H1 (cell line): Measurements from ENCODE around the gene TNFRSF1A. TPM values are rescaled to one million over a fixed set of nuclear protein-coding genes. Genes with fewer than 3 reads are reported as not detected.
A peak's percentile ranks its signal among the peaks of the same experiment; 100 is the strongest.

ENCODE experiments used
- CTCF ChIA-PET: fragments of 300-600 bp; sonication (Branson Sonifier 250); formaldehyde crosslinking; loops from one replicate; lab custom pipeline; 2021; ENCODE audit not compliant: partially characterized antibody; lab: Charles Lee
- POLR2A ChIA-PET: fragments of 300-600 bp; sonication (Branson Sonifier 250); formaldehyde crosslinking; loops from one replicate; lab custom pipeline; 2021; ENCODE audit warnings: inconsistent platforms; ENCODE audit not compliant: partially characterized antibody; lab: Charles Lee
- DNase-seq, 2 experiments: peaks; one replicate each; pipeline versions ENCODE4 v3.0.0 to v3.0.0-alpha.2; 2010 to 2022; ENCODE audit warnings: low spot score in 2 of 2, low read depth in 1 of 2, mixed read lengths in 1 of 2
- FAIRE-seq: peaks from 2 replicates; lab custom pipeline; 2011; peaks lifted over from hg19 to GRCh38; lab: Jason Lieb, UNC
- H2AFZ ChIP-seq: 2 replicates; pipeline ENCODE4 v1.8.1; 2012; ENCODE audit warnings: low read length, inconsistent platforms
- H2AK5ac ChIP-seq: 2 replicates; pipeline ENCODE4 v1.6.1; 2013; ENCODE audit warnings: low read depth, low read length
- H2BK120ac ChIP-seq: replicated peaks from 2 replicates; pipeline ENCODE3; 2013; ENCODE audit warnings: low read depth, low read length, inconsistent platforms
- H2BK12ac ChIP-seq: 2 replicates; pipeline ENCODE4 v1.6.1; 2013; ENCODE audit warnings: low read depth, low read length
- H2BK15ac ChIP-seq: 2 replicates; pipeline ENCODE4 v1.6.1; 2013; ENCODE audit warnings: low read length
- H2BK20ac ChIP-seq: 2 replicates; pipeline ENCODE4 v1.6.1; 2013; ENCODE audit warnings: low read length
- H2BK5ac ChIP-seq: 2 replicates; pipeline ENCODE4 v1.6.1; 2013; ENCODE audit warnings: low read depth, low read length
- H3K14ac ChIP-seq: 2 replicates; pipeline ENCODE4 v1.6.1; 2013; ENCODE audit warnings: inconsistent platforms; ENCODE audit not compliant: insufficient read length
- H3K18ac ChIP-seq: 2 replicates; pipeline ENCODE4 v1.6.1; 2013; ENCODE audit warnings: low read length; ENCODE audit errors: extremely low read depth
- H3K23ac ChIP-seq: 2 replicates; pipeline ENCODE4 v1.6.1; 2013; ENCODE audit warnings: inconsistent platforms; ENCODE audit not compliant: insufficient read length
- H3K23me2 ChIP-seq: 2 replicates; pipeline ENCODE4 v1.6.1; 2013; ENCODE audit warnings: low read depth, low read length
- H3K27ac ChIP-seq: 2 replicates; pipeline ENCODE4 v1.6.1; 2011; ENCODE audit warnings: low read depth, low read length, inconsistent platforms
- H3K27me3 ChIP-seq, 4 experiments: replicated peaks in 1 of 4; 1 replicate in 1 of 4; 2 replicates in 3 of 4; pipeline versions ENCODE4 v1.6.1 to v1.8.1; 2011 to 2013; ENCODE audit warnings: low read length in 3 of 4, mild to moderate bottlenecking in 3 of 4, inconsistent platforms in 2 of 4, mixed read lengths in 2 of 4, moderate library complexity in 1 of 4; ENCODE audit not compliant: control insufficient read depth in 3 of 4, insufficient read depth in 3 of 4; ENCODE audit errors: extremely low read depth in 1 of 4
- H3K36me3 ChIP-seq, 4 experiments: 2 replicates each; pipeline versions ENCODE4 v1.6.1 to v1.8.1; 2011 to 2013; ENCODE audit warnings: mild to moderate bottlenecking in 4 of 4, low read length in 3 of 4, moderate library complexity in 2 of 4, control low read depth in 1 of 4, inconsistent platforms in 1 of 4; ENCODE audit not compliant: insufficient read depth in 4 of 4, control insufficient read depth in 2 of 4
- H3K4ac ChIP-seq: replicated peaks from 2 replicates; pipeline ENCODE3; 2013; ENCODE audit warnings: low read length, low read depth, mixed read lengths, inconsistent platforms; ENCODE audit not compliant: insufficient read length
- H3K4me1 ChIP-seq, 4 experiments: replicated peaks in 1 of 4; 1 replicate in 1 of 4; 2 replicates in 3 of 4; pipeline versions ENCODE4 v1.6.1 to v1.8.1; 2011 to 2013; ENCODE audit warnings: low read length in 3 of 4, inconsistent platforms in 2 of 4, mixed read lengths in 1 of 4; ENCODE audit not compliant: insufficient read depth in 4 of 4, control insufficient read depth in 3 of 4
- H3K4me2 ChIP-seq, 2 experiments: 2 replicates each; pipeline versions ENCODE4 v1.6.1 to v1.8.1; 2011 to 2013; ENCODE audit warnings: low read depth in 2 of 2, low read length in 2 of 2, control low read depth in 1 of 2, inconsistent platforms in 1 of 2, mild to moderate bottlenecking in 1 of 2; ENCODE audit not compliant: insufficient read depth in 1 of 2
- H3K4me3 ChIP-seq, 4 experiments: fragments of 200-600, 300-600 bp in 1 of 4; sonication (generic), shearing (Covaris generic), sonication (Bioruptor Twin) in 1 of 4; 2 replicates each; pipeline versions ENCODE4 v1.5.1 to v1.8.1; 2011 to 2016; ENCODE audit warnings: low read length in 4 of 4, low read depth in 3 of 4, control low read depth in 2 of 4, inconsistent platforms in 2 of 4, mild to moderate bottlenecking in 2 of 4, mixed read lengths in 1 of 4, moderate library complexity in 1 of 4; ENCODE audit not compliant: insufficient read depth in 2 of 4; ENCODE audit errors: extremely low read depth in 1 of 4
- H3K56ac ChIP-seq: replicated peaks from 2 replicates; pipeline ENCODE3; 2013; ENCODE audit warnings: low read depth, mild to moderate bottlenecking, mixed read lengths, low read length, inconsistent platforms; ENCODE audit not compliant: insufficient read length
- H3K79me1 ChIP-seq: 2 replicates; pipeline ENCODE4 v1.6.1; 2013; ENCODE audit warnings: low read depth, low read length, control low read depth
- H3K79me2 ChIP-seq, 2 experiments: 2 replicates each; pipeline versions ENCODE4 v1.6.1 to v1.8.1; 2012 to 2013; ENCODE audit warnings: low read length in 2 of 2, mild to moderate bottlenecking in 2 of 2, inconsistent platforms in 1 of 2; ENCODE audit not compliant: insufficient read depth in 2 of 2, control insufficient read depth in 1 of 2
- H3K9ac ChIP-seq, 4 experiments: replicated peaks in 1 of 4; 1 replicate in 1 of 4; 2 replicates in 3 of 4; pipeline versions ENCODE4 v1.6.1 to v1.8.1; 2011 to 2013; ENCODE audit warnings: low read depth in 3 of 4, low read length in 3 of 4, control low read depth in 2 of 4, mild to moderate bottlenecking in 2 of 4, moderate library complexity in 2 of 4, inconsistent platforms in 1 of 4; ENCODE audit errors: extremely low read depth in 1 of 4
- H3K9me3 ChIP-seq, 2 experiments: 2 replicates each; pipeline versions ENCODE4 v1.6.1 to v1.8.1; 2012 to 2013; ENCODE audit warnings: mild to moderate bottlenecking in 2 of 2, moderate library complexity in 2 of 2, control low read depth in 1 of 2, inconsistent platforms in 1 of 2, low read depth in 1 of 2, low read length in 1 of 2, mixed read lengths in 1 of 2; ENCODE audit not compliant: insufficient read depth in 2 of 2
- H4K20me1 ChIP-seq, 2 experiments: replicated peaks in 1 of 2; 2 replicates each; pipeline versions ENCODE3 to v1.8.1; 2011 to 2013; ENCODE audit warnings: inconsistent platforms in 2 of 2, low read length in 2 of 2, mild to moderate bottlenecking in 1 of 2; ENCODE audit not compliant: insufficient read depth in 2 of 2, control insufficient read depth in 1 of 2
- H4K5ac ChIP-seq: 2 replicates; pipeline ENCODE4 v1.6.1; 2013; ENCODE audit warnings: low read length, low read depth, mixed read lengths, inconsistent platforms; ENCODE audit not compliant: insufficient read length
- H4K8ac ChIP-seq: 2 replicates; pipeline ENCODE4 v1.8.0; 2013; ENCODE audit warnings: mild to moderate bottlenecking, moderate library complexity, low read length, inconsistent platforms; ENCODE audit not compliant: insufficient read depth; ENCODE audit errors: extremely low read depth
- H4K91ac ChIP-seq: replicated peaks from 2 replicates; pipeline ENCODE3; 2013; ENCODE audit warnings: low read length, mixed read lengths, inconsistent platforms; ENCODE audit not compliant: insufficient read length
- ASH2L ChIP-seq: fragments of 200-600, 300-600 bp; sonication (generic); IDR thresholded peaks from one replicate; pipeline ENCODE4 v1.7.1; 2017; ENCODE audit warnings: low read length
- CBX8 ChIP-seq: fragments of 300-800, 300-1000 bp; sonication (generic); IDR thresholded peaks from 2 replicates; pipeline ENCODE4 v1.7.1; 2016; ENCODE audit warnings: low read depth, low read length, borderline replicate concordance
- CEBPB ChIP-seq: IDR thresholded peaks from 2 replicates; pipeline ENCODE4 v1.6.1; 2012; ENCODE audit warnings: low read depth, low read length
- EZH2 ChIP-seq: fragments of 200-600 bp; sonication (generic); IDR thresholded peaks from 2 replicates; pipeline ENCODE4 v1.7.1; 2012; ENCODE audit warnings: low read depth, mild to moderate bottlenecking, moderate library complexity, low read length, inconsistent platforms; ENCODE audit not compliant: severe bottlenecking
- HDAC6 ChIP-seq: IDR thresholded peaks from one replicate; pipeline ENCODE4 v1.7.1; 2012; ENCODE audit warnings: low read depth, mild to moderate bottlenecking, inconsistent platforms, low read length, moderate library complexity
- RAD21 ChIP-seq, 2 experiments: IDR thresholded peaks in 1 of 2; conservative IDR thresholded peaks in 1 of 2; 2 replicates each; pipeline ENCODE4 v1.6.1; 2011; ENCODE audit warnings: low read depth in 2 of 2, low read length in 2 of 2, improper control_type of control experiment in 1 of 2, inconsistent platforms in 1 of 2, mild to moderate bottlenecking in 1 of 2, moderate library complexity in 1 of 2
- RBBP5 ChIP-seq: IDR thresholded peaks from 2 replicates; pipeline ENCODE4 v1.7.1; 2012; ENCODE audit warnings: low read depth, mild to moderate bottlenecking, inconsistent platforms, low read length, moderate library complexity, borderline replicate concordance
- SP2 ChIP-seq: IDR thresholded peaks from 2 replicates; pipeline ENCODE4 v1.6.1; 2012; ENCODE audit warnings: mild to moderate bottlenecking, low read length, inconsistent platforms
- TAF1 ChIP-seq: IDR thresholded peaks from 2 replicates; pipeline ENCODE4 v1.6.1; 2011; ENCODE audit warnings: mild to moderate bottlenecking, low read depth, low read length
- TBP ChIP-seq: IDR thresholded peaks from 2 replicates; pipeline ENCODE4 v1.6.1; 2011; ENCODE audit warnings: low read depth, low read length, improper control_type of control experiment
- WGBS, 2 experiments: shearing (Covaris generic) in 1 of 2; methylation state at CpG; one replicate each; pipeline versions ENCODE4 v1.1.6 to v1.1.7; 2013 to 2015; ENCODE audit warnings: low lambda C conversion rate in 2 of 2, mixed read lengths in 2 of 2, inconsistent platforms in 1 of 2, low coverage in 1 of 2, missing lambda C conversion rate in 1 of 2; ENCODE audit not compliant: insufficient replicate concordance in 2 of 2, insufficient coverage in 1 of 2, insufficient read length in 1 of 2; ENCODE audit errors: extremely low coverage in 1 of 2, missing lambda C conversion rate in 1 of 2; 5-methylcytosine and 5-hydroxymethylcytosine counted together
- polyA plus RNA-seq, 7 experiments: library from polyadenylated mRNA; depleted of rRNA in 3 of 7; stranded (reverse) in 5 of 7; unstranded in 2 of 7; fragments of >200 nt in 5 of 7; fragments of 200-250 nt in 2 of 7; gene quantifications; 1 replicate in 5 of 7; 2 replicates in 1 of 7; 4 replicates in 1 of 7; pipeline versions ENCODE4 v1.2.1 to v1.2.3, GENCODE V29; 2011 to 2013; ENCODE audit warnings: missing spikeins in 2 of 7, mixed read lengths in 2 of 7
- total RNA-seq: library from RNA; stranded (reverse); fragmentation: NEBNext Ultra II Directional; extraction: Animal tissue kit (Norgen Biotek cat#: 25700); gene quantifications from 2 replicates; pipeline ENCODE4 v1.2.1, GENCODE V29; 2021

Gene TNFRSF1A
- total and polyA plus RNA-seq, 2 of the 8 experiments (the other 6 are each of a cell fraction or from before 2014, with no cell fraction given) = 28.7 to 42.1 TPM

GRCh38 chr12:6378709-6379472 is 37.0 kb upstream of the TNFRSF1A start:
- Histone ChIP-seq H3K18ac (peak overlapping the region; percentile 51; the same call in 1 of the 2 replicates), H2AK5ac (no peak overlapping the region), H2BK15ac (peak overlapping the region; percentile 36), H2BK20ac (no peak overlapping the region), H2BK120ac (no peak overlapping the region), H4K8ac (no peak overlapping the region), H3K9ac (no peak overlapping the region), H4K20me1 (peaks cover 0 to 1% of the 10 kb centered on the region in 2 experiments), H3K27me3 (peaks cover 0 to 18% (median 14%) of the 10 kb centered on the region in 4 experiments; a peak in 6 of 7 replicates), H3K36me3 (no peaks in the 10 kb centered on the region), H3K79me1 (peaks cover 6% of the 10 kb centered on the region), H3K23me2 (peaks cover 22% of the 10 kb centered on the region), H3K79me2 (peaks cover 5 to 13% of the 10 kb centered on the region in 2 experiments), H3K4me3 (no peak overlapping the region), H4K5ac (no peak overlapping the region), H3K23ac (no peak overlapping the region), H2BK5ac (no peak overlapping the region), H3K9me3 (no peaks in the 10 kb centered on the region), H2BK12ac (peak overlapping the region; percentile 35; the same call in 1 of the 2 replicates), H4K91ac (no peak overlapping the region), H2AFZ (no peak overlapping the region), H3K56ac (no peak overlapping the region), H3K14ac (no peak overlapping the region), H3K4ac (no peak overlapping the region), H3K4me1 (peaks cover 0 to 51% (median 40%) of the 10 kb centered on the region in 4 experiments; a peak in 6 of 7 replicates), H3K4me2 (no peak overlapping the region), H3K27ac (no peak overlapping the region)
- no peak for DNase-seq
- no peak for FAIRE-seq
- ChIA-PET POLR2A (interaction anchor here (0.6 to 17.2 kb wide), 9 partner anchors 9 to 567 kb away, joined by 3 to 259 read pairs (median 5); partner anchors contain the start of genes GAPDH, TNFRSF1A and VAMP1), CTCF (interaction anchor here (1.0 kb wide), 2 partner anchors 86 to 108 kb away, joined by 3 to 5 read pairs; no protein-coding TSS in a partner anchor)
- WGBS, 2 experiments = 95% methylated on average over 13 of the region's 13 CpGs; no CpG with 5 or more reads in 1 of the 2 experiments
- TF ChIP-seq CBX8 (no peak), RAD21 (IDR thresholded peaks at IDR 0.05 in 1 of 2, conservative IDR thresholded peaks at IDR 0.05 in 1 of 2; ENCODE audit: low read depth in 2 of 2, low read length in 2 of 2) (no peak), TAF1 (no peak), SP2 (no peak), CEBPB (no peak), EZH2 (no peak), ASH2L (no peak), HDAC6 (no peak), RBBP5 (no peak), TBP (no peak)
